Glomerular visceral epithelial cell (primary cell): ENCODE data around the gene IL1RAPL1.
"Not testable (repeated sequence)": the region's sequence is repeated elsewhere in the genome, so short reads cannot be mapped to it uniquely, and the experiment has no call there.

Experiments
- DNase-seq: peaks from one replicate; pipeline ENCODE4 v3.0.0-alpha.2; 2016; ENCODE audit errors: extremely low spot score

Gene IL1RAPL1

GRCh38 chrX:28628120-28628519 lies 40.9 kb downstream of the IL1RAPL1 start:
- no peak for DNase-seq

GRCh38 chrX:28638775-28639174 lies 51.5 kb downstream of the IL1RAPL1 start:
- no peak for DNase-seq

- DNase-seq = peak; percentile 3
These were observed 52.2 kb downstream of the IL1RAPL1 start for GRCh38 chrX:28639451-28639850.

GRCh38 chrX:28649541-28649940 lies 62.3 kb downstream of the IL1RAPL1 start:
- DNase-seq = no peak

- DNase-seq = no peak
These were observed 63.9 kb downstream of the IL1RAPL1 start for GRCh38 chrX:28651186-28651585.

- DNase-seq = no peak
These were observed 72.0 kb downstream of the IL1RAPL1 start for GRCh38 chrX:28659269-28659668.

- no peak for DNase-seq
These were observed 78.5 kb downstream of the IL1RAPL1 start for GRCh38 chrX:28665778-28666177.

GRCh38 chrX:28668303-28668702 lies 81.1 kb downstream of the IL1RAPL1 start:
- no peak for DNase-seq

GRCh38 chrX:28668957-28669356 lies 81.7 kb downstream of the IL1RAPL1 start:
- DNase-seq = no peak

GRCh38 chrX:28670074-28670473 lies 82.8 kb downstream of the IL1RAPL1 start:
- DNase-seq = no peak

- no peak for DNase-seq
These were observed 87.9 kb downstream of the IL1RAPL1 start for GRCh38 chrX:28675173-28675572.

- DNase-seq = no peak
These were observed 105.9 kb downstream of the IL1RAPL1 start for GRCh38 chrX:28693101-28693500.

- DNase-seq = no peak
These were observed 110.5 kb downstream of the IL1RAPL1 start for GRCh38 chrX:28697732-28698131.

- DNase-seq = no peak
These were observed 114.0 kb downstream of the IL1RAPL1 start for GRCh38 chrX:28701222-28701621.

GRCh38 chrX:28706964-28707363 lies 119.7 kb downstream of the IL1RAPL1 start:
- no peak for DNase-seq

GRCh38 chrX:28709421-28709820 lies 122.2 kb downstream of the IL1RAPL1 start:
- no peak for DNase-seq

GRCh38 chrX:28717864-28718263 lies 130.6 kb downstream of the IL1RAPL1 start:
- no peak for DNase-seq

GRCh38 chrX:28718450-28718849 lies 131.2 kb downstream of the IL1RAPL1 start:
- DNase-seq = no peak

- DNase-seq = no peak
These were observed 132.4 kb downstream of the IL1RAPL1 start for GRCh38 chrX:28719620-28720019.

GRCh38 chrX:28752330-28752729 lies 165.1 kb downstream of the IL1RAPL1 start:
- DNase-seq = no peak

GRCh38 chrX:28756175-28756574 lies 168.9 kb downstream of the IL1RAPL1 start:
- DNase-seq = no peak

GRCh38 chrX:28756647-28757046 lies 169.4 kb downstream of the IL1RAPL1 start:
- DNase-seq = no peak

GRCh38 chrX:28757290-28757689 lies 170.0 kb downstream of the IL1RAPL1 start:
- no peak for DNase-seq

GRCh38 chrX:28766561-28766960 lies 179.3 kb downstream of the IL1RAPL1 start:
- DNase-seq = not testable (repeated sequence)

GRCh38 chrX:28773807-28774206 lies 186.6 kb downstream of the IL1RAPL1 start:
- DNase-seq = no peak
